ENCODE results near the gene MIOS. TPM values are rescaled to one million over a fixed set of nuclear protein-coding genes. Genes with fewer than 3 reads are reported as not detected.

The MIOS gene
- total and polyA plus RNA-seq, 9 of the 15 experiments (the other 6 are each of a cell fraction or from before 2014, with no cell fraction given): 7.8 to 47.8 (median 30.6) TPM

- H4K20me1 ChIP-seq (replicated peaks; ENCODE audit: control insufficient read depth, insufficient read depth, low read length): no peaks in the 10 kb centered on the region
- H3K9ac ChIP-seq (ENCODE audit: insufficient read depth in 1 of 2, low read depth in 2 of 2, low read length in 2 of 2): no peak overlapping the region
- POLR2A ChIA-PET: no interaction called here
- no peak for ATAC-seq
- DNase-seq (ENCODE audit: extremely low read depth in 1 of 4, low spot score in 3 of 4): no peak
- TF ChIP-seq E2F3 (CRISPR knock-in tag; IDR thresholded peaks at IDR 0.05) (no peak), MAFG (tag; conservative IDR thresholded peaks at IDR 0.05) (peak; percentile 53), FOXK1 (CRISPR knock-in tag; IDR thresholded peaks at IDR 0.05; ENCODE audit: borderline replicate concordance) (no peak), ZNF316 (IDR thresholded peaks at IDR 0.05) (peak; percentile 61), NCOA2 (IDR thresholded peaks at IDR 0.05; ENCODE audit: partially characterized antibody in 2 of 2) (no peak), NFIC (IDR thresholded peaks at IDR 0.05) (no peak), C11orf30 (IDR thresholded peaks at IDR 0.05; ENCODE audit: low read depth) (peak; percentile 48; the same call in 1 of the 2 replicates), HIVEP1 (CRISPR knock-in tag; IDR thresholded peaks at IDR 0.05) (no peak), ZNF324 (CRISPR knock-in tag; IDR thresholded peaks at IDR 0.05) (no peak), NFE2 (IDR thresholded peaks at IDR 0.05; ENCODE audit: low read depth) (peak; percentile 30; the same call in 1 of the 2 replicates), ZNF695 (CRISPR knock-in tag; IDR thresholded peaks at IDR 0.05) (no peak)
- TF ChIP-seq, protein P1, sequence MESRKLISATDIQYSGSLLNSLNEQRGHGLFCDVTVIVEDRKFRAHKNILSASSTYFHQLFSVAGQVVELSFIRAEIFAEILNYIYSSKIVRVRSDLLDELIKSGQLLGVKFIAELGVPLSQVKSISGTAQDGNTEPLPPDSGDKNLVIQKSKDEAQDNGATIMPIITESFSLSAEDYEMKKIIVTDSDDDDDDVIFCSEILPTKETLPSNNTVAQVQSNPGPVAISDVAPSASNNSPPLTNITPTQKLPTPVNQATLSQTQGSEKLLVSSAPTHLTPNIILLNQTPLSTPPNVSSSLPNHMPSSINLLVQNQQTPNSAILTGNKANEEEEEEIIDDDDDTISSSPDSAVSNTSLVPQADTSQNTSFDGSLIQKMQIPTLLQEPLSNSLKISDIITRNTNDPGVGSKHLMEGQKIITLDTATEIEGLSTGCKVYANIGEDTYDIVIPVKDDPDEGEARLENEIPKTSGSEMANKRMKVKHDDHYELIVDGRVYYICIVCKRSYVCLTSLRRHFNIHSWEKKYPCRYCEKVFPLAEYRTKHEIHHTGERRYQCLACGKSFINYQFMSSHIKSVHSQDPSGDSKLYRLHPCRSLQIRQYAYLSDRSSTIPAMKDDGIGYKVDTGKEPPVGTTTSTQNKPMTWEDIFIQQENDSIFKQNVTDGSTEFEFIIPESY (CRISPR knock-in tag; IDR thresholded peaks at IDR 0.05): no peak
- WGBS (ENCODE audit: insufficient coverage, low coverage, missing lambda C conversion rate): 4% methylated on average over 2 of the region's 2 CpGs
- H3K9me1 ChIP-seq (ENCODE audit: control insufficient read depth, insufficient read depth, low read length): no peaks in the 10 kb centered on the region
- H3K36me3 ChIP-seq (ENCODE audit: control insufficient read depth, insufficient read depth, low read length): no peaks in the 10 kb centered on the region
- no TSS peak for BruUV-seq (replicated peaks)
- no peak overlapping the region for H3K4me2 ChIP-seq (ENCODE audit: insufficient read depth, low read length)
- CTCF ChIA-PET (ENCODE audit: low intra/inter-chr PET ratio): no interaction called here
- intact Hi-C loops (cut with micrococcal nuclease): no loop called here
- no peak overlapping the region for H3K27ac ChIP-seq (ENCODE audit: extremely low read depth, low read depth, low read length)
- H3K27me3 ChIP-seq (ENCODE audit: control insufficient read depth in 2 of 2, insufficient read depth in 2 of 2, low read length in 2 of 2): no peaks in the 10 kb centered on the region
- FAIRE-seq: no peak
- H3K4me3 ChIP-seq: no peak overlapping the region
- in situ Hi-C loops (cut with MboI): no loop called here
- H3K79me2 ChIP-seq (ENCODE audit: control insufficient read depth, insufficient read depth, low read length): no peaks in the 10 kb centered on the region
- H3K9me3 ChIP-seq (replicated peaks; ENCODE audit: control insufficient read depth, insufficient read depth, low read depth, low read length): no peaks in the 10 kb centered on the region
- H3K4me1 ChIP-seq (replicated peaks in 1 of 2; ENCODE audit: control insufficient read depth in 2 of 2, insufficient read depth in 2 of 2, low read length in 2 of 2): no peaks in the 10 kb centered on the region
- no peak overlapping the region for H2AFZ ChIP-seq (ENCODE audit: low read depth, low read length)
Measured at GRCh38 chr7:7519528-7519927, 47.2 kb upstream of the MIOS start.

Measured in K562 (cell line).